Stimulated activated naive B cell treated with anti-CD40 and anti-IgM and Interleukin-4, amounts not matched to agents 10 μg/mL and 1 μg/mL and 100 μg/mL, for 72 hours (primary cell): ENCODE data around the gene ARHGDIG.

Experiments used
- ATAC-seq, 2 donors: fragments of 150-1000 bp; cut with Tn5 transposase; replicated peaks; 2 replicates each; pipeline ENCODE4 v1.10.0; 2021; ENCODE audit warnings: moderate library complexity in 1 of 2
- DNase-seq: peaks from one replicate; pipeline ENCODE4 v3.0.0; 2021
- H3K27ac Mint-ChIP-seq: one replicate; pipeline ENCODE4 v1.8.0; 2022; ENCODE audit warnings: mild to moderate bottlenecking, mixed read lengths
- H3K27me3 Mint-ChIP-seq, 2 donors: one replicate each; pipeline ENCODE4 v1.8.0; 2022; ENCODE audit warnings: mixed read lengths in 2 of 2
- H3K36me3 Mint-ChIP-seq, 2 donors: one replicate each; pipeline ENCODE4 v1.8.0; 2022; ENCODE audit warnings: mixed read lengths in 2 of 2, mild to moderate bottlenecking in 1 of 2
- H3K4me1 Mint-ChIP-seq, 2 donors: one replicate each; pipeline ENCODE4 v1.8.0; 2022; ENCODE audit warnings: mixed read lengths in 2 of 2, mild to moderate bottlenecking in 1 of 2
- H3K4me3 Mint-ChIP-seq, 2 donors: one replicate each; pipeline ENCODE4 v1.8.0; 2022; ENCODE audit warnings: mild to moderate bottlenecking in 2 of 2, mixed read lengths in 2 of 2, moderate library complexity in 1 of 2
- H3K9me3 Mint-ChIP-seq, 2 donors: one replicate each; pipeline ENCODE4 v1.8.0; 2022; ENCODE audit warnings: mixed read lengths in 2 of 2, mild to moderate bottlenecking in 1 of 2

The ARHGDIG gene

GRCh38 chr16:268141-269053, 12.0 kb upstream of the ARHGDIG start:
- H3K27ac Mint-ChIP-seq, result peak overlapping the region; percentile 63
- H3K4me3 Mint-ChIP-seq, result no peak overlapping the region
- H3K36me3 Mint-ChIP-seq, result peaks cover 18 to 23% of the 10 kb centered on the region in 2 donors
- peaks cover 0 to 4% of the 10 kb centered on the region in 2 donors for H3K27me3 Mint-ChIP-seq
- no peaks in the 10 kb centered on the region for H3K9me3 Mint-ChIP-seq
- DNase-seq, result no peak
- peaks cover 0 to 2% of the 10 kb centered on the region in 2 donors for H3K4me1 Mint-ChIP-seq
- no peak for ATAC-seq

GRCh38 chr16:269061-269796, 11.2 kb upstream of the ARHGDIG start:
- H3K4me1 Mint-ChIP-seq, result peaks cover 0 to 2% of the 10 kb centered on the region in 2 donors
- peaks cover 12 to 16% of the 10 kb centered on the region in 2 donors for H3K36me3 Mint-ChIP-seq
- H3K27ac Mint-ChIP-seq, result no peak overlapping the region
- DNase-seq, result no peak
- H3K9me3 Mint-ChIP-seq, result no peaks in the 10 kb centered on the region
- ATAC-seq, result no peak
- H3K4me3 Mint-ChIP-seq, result no peak overlapping the region
- peaks cover 0 to 4% of the 10 kb centered on the region in 2 donors for H3K27me3 Mint-ChIP-seq

GRCh38 chr16:270381-271255, 9.8 kb upstream of the ARHGDIG start:
- no peak for DNase-seq
- no peak overlapping the region for H3K4me3 Mint-ChIP-seq
- no peaks in the 10 kb centered on the region for H3K9me3 Mint-ChIP-seq
- peaks cover 7 to 8% of the 10 kb centered on the region in 2 donors for H3K27me3 Mint-ChIP-seq
- H3K4me1 Mint-ChIP-seq, result peaks cover 4 to 6% of the 10 kb centered on the region in 2 donors
- no peak overlapping the region for H3K27ac Mint-ChIP-seq
- peaks cover 4 to 9% of the 10 kb centered on the region in 2 donors for H3K36me3 Mint-ChIP-seq
- no peak for ATAC-seq

DNA sequence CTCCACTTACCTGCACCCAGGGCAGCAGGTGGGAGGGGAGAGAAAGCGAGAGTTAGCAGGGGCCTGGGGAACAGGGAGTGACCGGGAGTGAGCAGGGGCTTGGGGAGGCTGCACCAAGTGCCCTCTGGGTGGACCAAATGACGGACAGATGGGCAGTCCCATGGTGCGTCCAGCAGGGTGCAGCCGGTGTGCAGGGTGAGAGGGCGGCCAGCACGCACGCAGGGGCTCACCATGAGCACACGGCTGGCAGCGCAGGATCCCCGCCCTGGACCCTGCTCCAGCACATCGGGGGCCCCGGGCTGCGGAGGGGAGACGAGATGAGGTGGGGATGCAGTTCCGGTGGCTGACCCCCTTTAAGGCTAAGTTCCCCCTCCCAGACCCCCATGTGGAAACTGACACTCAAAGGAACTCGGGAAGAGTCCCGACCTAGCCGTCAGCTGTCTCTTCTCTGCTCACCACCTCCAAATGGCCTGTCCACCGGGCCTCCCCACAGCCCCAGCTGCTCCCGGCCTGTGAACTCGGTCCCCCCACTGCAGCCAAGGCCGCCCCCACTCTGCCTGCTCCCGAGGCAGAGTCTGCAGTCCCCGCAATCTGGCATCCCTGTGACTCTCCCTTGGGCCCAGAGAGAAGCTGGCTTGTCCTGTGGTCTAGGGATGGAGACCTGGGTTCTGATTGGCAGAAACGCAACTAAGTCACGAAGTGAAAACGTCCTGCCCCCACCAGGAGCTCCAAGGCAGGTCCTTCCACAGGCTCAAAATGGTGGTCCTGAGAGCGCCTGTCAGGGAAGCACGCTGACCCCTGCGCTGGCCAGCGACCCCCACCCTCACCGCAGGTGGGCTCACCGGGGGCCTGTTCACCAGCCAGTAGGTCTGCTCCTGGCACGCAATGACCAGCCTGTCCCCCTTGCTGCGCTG, 7.5 kb upstream of the ARHGDIG start:
- peaks cover 23% of the 10 kb centered on the region in 2 donors for H3K27me3 Mint-ChIP-seq
- ATAC-seq, result no peak

GRCh38 chr16:273547-274421, 6.6 kb upstream of the ARHGDIG start:
- Mint-ChIP-seq H3K36me3 (no peaks in the 10 kb centered on the region), H3K27me3 (peaks cover 27 to 30% of the 10 kb centered on the region in 2 donors), H3K4me3 (no peak overlapping the region), H3K4me1 (peaks cover 5 to 12% of the 10 kb centered on the region in 2 donors), H3K9me3 (no peaks in the 10 kb centered on the region), H3K27ac (no peak overlapping the region)
- ATAC-seq (no peak), DNase-seq (no peak)

More for the DNA sequence above, 7.5 kb upstream of the ARHGDIG start:
- no peaks in the 10 kb centered on the region for H3K36me3 Mint-ChIP-seq
- H3K27ac Mint-ChIP-seq, result no peak overlapping the region
- no peak overlapping the region for H3K4me3 Mint-ChIP-seq
- peaks cover 5 to 11% of the 10 kb centered on the region in 2 donors for H3K4me1 Mint-ChIP-seq
- no peak for DNase-seq
- H3K9me3 Mint-ChIP-seq, result no peaks in the 10 kb centered on the region

DNA sequence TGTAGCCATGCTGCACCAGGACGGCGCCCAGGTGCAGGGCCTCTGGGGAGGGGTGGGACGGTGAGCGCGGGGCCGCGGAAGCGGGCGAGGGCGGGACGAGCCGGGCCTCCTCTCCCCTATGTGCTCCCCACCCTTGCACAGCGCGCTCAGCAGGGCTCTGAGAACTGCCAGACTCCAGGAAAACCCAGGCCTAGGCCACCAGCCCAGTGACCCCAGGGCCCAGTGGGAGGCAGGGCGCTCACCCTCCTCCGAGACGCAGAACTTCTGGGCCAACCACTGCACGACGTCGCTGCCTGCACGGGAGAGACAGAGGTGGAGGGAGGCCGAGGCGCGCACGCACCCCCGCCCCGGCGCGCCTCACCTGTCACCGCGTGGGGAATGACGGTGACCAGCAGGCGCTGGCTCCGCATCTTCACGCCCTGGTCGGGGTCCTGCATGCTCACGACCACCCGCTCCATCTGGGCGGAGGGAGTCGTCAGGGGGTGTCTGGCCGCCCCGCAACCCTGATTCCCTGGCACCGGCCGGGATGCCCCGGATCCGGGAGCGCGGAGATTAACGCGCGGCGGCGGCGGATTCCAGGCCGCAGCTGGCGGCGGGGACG, 5.2 kb upstream of the ARHGDIG start:
- Mint-ChIP-seq H3K4me3 (peak overlapping the region; percentile 75), H3K27ac (peak overlapping the region; percentile 47), H3K36me3 (no peaks in the 10 kb centered on the region), H3K4me1 (peaks cover 7 to 19% of the 10 kb centered on the region in 2 donors), H3K9me3 (no peaks in the 10 kb centered on the region), H3K27me3 (peaks cover 31 to 38% of the 10 kb centered on the region in 2 donors)
- DNase-seq (no peak), ATAC-seq (peak; percentile 51 to 52)

- peaks cover 33 to 40% of the 10 kb centered on the region in 2 donors for H3K27me3 Mint-ChIP-seq
- peak within 1 kb of the TSS; percentile 51 for H3K27ac Mint-ChIP-seq
- peaks cover 7 to 20% of the 10 kb centered on the region in 2 donors for H3K4me1 Mint-ChIP-seq
- H3K9me3 Mint-ChIP-seq, result no peaks in the 10 kb centered on the region
- H3K4me3 Mint-ChIP-seq, result peak within 1 kb of the TSS; percentile 75
- no peaks in the 10 kb centered on the region for H3K36me3 Mint-ChIP-seq
- DNase-seq (no peak), ATAC-seq (peak in 1 of 2 donors; percentile 13)
Observed at GRCh38 chr16:275786-276232, 4.6 kb upstream of the ARHGDIG start, which contains the start of gene RGS11. RGS11 (minus strand) TSS chr16:275944; CDS start chr16:275911, 33 bp downstream.

GRCh38 chr16:276426-277077, 3.8 kb upstream of the ARHGDIG start:
- Mint-ChIP-seq H3K27me3 (peaks cover 38 to 47% of the 10 kb centered on the region in 2 donors), H3K4me1 (peaks cover 7 to 27% of the 10 kb centered on the region in 2 donors), H3K36me3 (no peaks in the 10 kb centered on the region), H3K27ac (peak overlapping the region; percentile 51), H3K9me3 (no peaks in the 10 kb centered on the region), H3K4me3 (peak overlapping the region; percentile 68 to 75)
- DNase-seq, result no peak
- no peak for ATAC-seq

DNA sequence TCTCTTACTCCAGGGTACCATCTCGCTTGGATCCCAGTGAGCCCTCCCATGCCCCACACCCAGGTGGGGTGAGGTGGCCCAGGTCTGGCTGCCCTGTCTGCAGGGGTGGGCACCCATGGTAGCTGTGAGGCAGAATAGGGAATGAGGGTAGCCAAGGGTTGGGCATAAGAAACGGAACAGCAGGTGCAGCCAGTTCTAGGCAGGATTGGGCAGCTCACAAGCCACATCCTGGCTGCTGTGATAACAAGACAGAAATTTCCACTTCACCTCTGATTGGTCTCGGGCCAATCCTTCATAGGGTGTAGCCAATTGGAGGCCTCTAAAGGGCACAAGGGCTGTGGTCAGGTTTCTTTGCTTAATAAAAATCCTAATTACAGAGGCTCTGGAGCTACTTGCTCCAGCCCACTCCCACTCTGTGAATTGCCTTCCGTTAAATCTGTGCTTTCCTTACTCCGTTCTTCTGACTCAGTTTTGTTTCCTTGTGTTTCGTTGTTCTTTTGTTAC, 1.5 kb upstream of the ARHGDIG start:
- Mint-ChIP-seq H3K36me3 (no peaks in the 10 kb centered on the region), H3K27ac (no peak overlapping the region), H3K9me3 (no peaks in the 10 kb centered on the region), H3K4me3 (no peak overlapping the region), H3K27me3 (peaks cover 36 to 59% of the 10 kb centered on the region in 2 donors), H3K4me1 (peaks cover 7 to 28% of the 10 kb centered on the region in 2 donors)
- DNase-seq (peak; percentile 41), ATAC-seq (peak; percentile 81 to 86)

- Mint-ChIP-seq H3K4me3 (no peak overlapping the region), H3K9me3 (no peaks in the 10 kb centered on the region), H3K27me3 (peaks cover 36 to 59% of the 10 kb centered on the region in 2 donors), H3K4me1 (peaks cover 7 to 28% of the 10 kb centered on the region in 2 donors), H3K36me3 (peaks cover 4 to 5% of the 10 kb centered on the region in 2 donors), H3K27ac (no peak overlapping the region)
- DNase-seq (no peak), ATAC-seq (no peak)
Observed at GRCh38 chr16:279531-279930, 860 bp upstream of the ARHGDIG start.

DNA sequence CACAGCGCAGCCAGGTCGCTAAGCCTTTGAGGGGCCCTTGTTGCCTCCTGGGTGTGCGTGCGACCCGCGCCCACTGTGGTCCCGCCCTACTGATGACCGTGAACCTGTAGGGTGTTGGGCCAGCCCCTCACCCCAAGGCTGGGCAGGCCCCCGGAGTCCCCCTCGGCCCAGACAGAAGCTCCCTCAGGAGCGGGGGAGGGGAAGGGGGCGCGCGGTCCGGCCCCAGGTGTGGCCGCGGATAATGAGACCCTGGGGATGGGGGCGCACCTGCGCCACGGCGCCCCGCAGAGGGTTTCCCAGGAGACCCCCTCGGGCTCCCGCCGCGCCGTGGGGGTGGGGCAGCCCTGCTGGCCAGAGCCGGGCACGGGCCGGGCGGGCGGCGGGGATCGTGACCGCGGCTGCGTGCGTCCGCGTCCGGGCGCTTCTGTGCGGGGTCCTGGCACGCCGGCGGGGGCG, 358 bp upstream of the ARHGDIG start:
- H3K27me3 Mint-ChIP-seq, result peaks cover 35 to 57% of the 10 kb centered on the region in 2 donors
- no peak for ATAC-seq
- H3K9me3 Mint-ChIP-seq, result no peaks in the 10 kb centered on the region
- H3K27ac Mint-ChIP-seq, result no peak overlapping the region
- peaks cover 7 to 26% of the 10 kb centered on the region in 2 donors for H3K4me1 Mint-ChIP-seq
- H3K4me3 Mint-ChIP-seq, result no peak overlapping the region
- peaks cover 7 to 9% of the 10 kb centered on the region in 2 donors for H3K36me3 Mint-ChIP-seq
- DNase-seq, result no peak
